Measurements from ENCODE around the gene OR9A2.

DNA sequence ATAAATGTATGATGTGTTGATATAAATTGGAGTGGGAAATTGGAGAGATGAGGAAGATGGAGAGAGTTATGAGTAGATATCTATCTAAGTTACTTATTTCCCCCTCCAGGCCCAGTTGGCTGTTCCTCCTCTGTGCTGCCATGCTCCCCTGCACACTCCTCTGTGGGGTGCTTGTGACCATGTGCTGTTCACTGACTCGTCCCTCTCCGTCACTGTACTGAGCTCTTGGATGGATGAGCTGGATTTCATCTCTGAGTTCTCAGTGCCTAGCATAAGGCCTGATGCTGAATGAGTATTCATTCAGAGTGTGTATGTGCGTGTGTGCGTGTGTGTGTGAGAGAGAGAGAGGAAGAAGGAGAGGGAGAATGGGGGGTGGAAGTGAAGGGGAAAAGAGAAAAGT, 14.5 kb downstream of the OR9A2 start:
- TF ChIP-seq, protein P1, sequence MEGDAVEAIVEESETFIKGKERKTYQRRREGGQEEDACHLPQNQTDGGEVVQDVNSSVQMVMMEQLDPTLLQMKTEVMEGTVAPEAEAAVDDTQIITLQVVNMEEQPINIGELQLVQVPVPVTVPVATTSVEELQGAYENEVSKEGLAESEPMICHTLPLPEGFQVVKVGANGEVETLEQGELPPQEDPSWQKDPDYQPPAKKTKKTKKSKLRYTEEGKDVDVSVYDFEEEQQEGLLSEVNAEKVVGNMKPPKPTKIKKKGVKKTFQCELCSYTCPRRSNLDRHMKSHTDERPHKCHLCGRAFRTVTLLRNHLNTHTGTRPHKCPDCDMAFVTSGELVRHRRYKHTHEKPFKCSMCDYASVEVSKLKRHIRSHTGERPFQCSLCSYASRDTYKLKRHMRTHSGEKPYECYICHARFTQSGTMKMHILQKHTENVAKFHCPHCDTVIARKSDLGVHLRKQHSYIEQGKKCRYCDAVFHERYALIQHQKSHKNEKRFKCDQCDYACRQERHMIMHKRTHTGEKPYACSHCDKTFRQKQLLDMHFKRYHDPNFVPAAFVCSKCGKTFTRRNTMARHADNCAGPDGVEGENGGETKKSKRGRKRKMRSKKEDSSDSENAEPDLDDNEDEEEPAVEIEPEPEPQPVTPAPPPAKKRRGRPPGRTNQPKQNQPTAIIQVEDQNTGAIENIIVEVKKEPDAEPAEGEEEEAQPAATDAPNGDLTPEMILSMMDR (IDR thresholded peaks at IDR 0.05 in 8 of 11, conservative IDR thresholded peaks at IDR 0.05 in 3 of 11), result no peak
- TF ChIP-seq POLR2AphosphoS5 (IDR thresholded peaks at IDR 0.05), result no peak

Measured in spleen (tissue), 7 donors.